ENCODE measurements around the gene C1orf198. TPM values are rescaled to one million over a fixed set of nuclear protein-coding genes. Genes with fewer than 3 reads are reported as not detected.

The C1orf198 gene
- total and polyA plus RNA-seq, 4 donors: 3.9 to 11.1 (median 10.4) TPM

DNA sequence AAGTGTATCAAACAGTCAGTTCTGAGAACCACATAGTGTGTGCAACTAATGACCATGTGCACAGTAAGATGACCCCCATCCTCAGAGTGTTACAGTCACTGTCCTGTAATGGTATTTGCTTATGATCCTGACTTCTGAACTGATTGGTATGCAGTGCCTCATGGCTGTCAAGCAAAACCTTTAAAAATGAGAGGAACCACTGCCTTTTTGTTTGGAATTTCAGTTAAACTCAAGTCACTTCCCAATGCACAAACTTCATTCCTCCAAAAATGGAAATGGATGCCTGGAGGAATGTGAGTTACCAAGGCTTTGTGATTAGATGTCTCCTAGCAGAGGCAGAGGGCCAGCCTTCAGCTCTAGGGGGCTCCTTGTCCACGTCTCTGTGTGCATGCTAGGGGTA is 10.5 kb downstream of the C1orf198 start:
- Histone ChIP-seq H3K36me3 (ENCODE audit: control insufficient read depth in 4 of 4, insufficient read depth in 3 of 4, low read depth in 1 of 4, low read length in 3 of 4) (peaks cover 0 to 5% (median 2%) of the 10 kb centered on the region in 4 donors), H3K4me3 (ENCODE audit: low read depth in 1 of 3, low read length in 3 of 3) (no peak overlapping the region), H3K9ac (ENCODE audit: low read depth in 1 of 2, low read length in 2 of 2) (no peak overlapping the region), H3K4me1 (ENCODE audit: control insufficient read depth in 4 of 4, insufficient read depth in 4 of 4, low read length in 3 of 4) (no peaks in the 10 kb centered on the region), H3K27me3 (ENCODE audit: control insufficient read depth in 4 of 4, insufficient read depth in 4 of 4, low read length in 3 of 4) (no peaks in the 10 kb centered on the region), H3K27ac (ENCODE audit: low read depth in 1 of 2, low read length in 2 of 2) (no peak overlapping the region), H3K9me3 (ENCODE audit: control insufficient read depth in 4 of 4, low read length in 3 of 4) (peaks cover 0 to 3% (median 0%) of the 10 kb centered on the region in 4 donors)
- DNase-seq (ENCODE audit: low spot score): no peak
- WGBS: 76% methylated on average over 1 of the region's 1 CpG
- TF ChIP-seq RAD21 (IDR thresholded peaks at IDR 0.05) (no peak), JUND (IDR thresholded peaks at IDR 0.05) (no peak), GABPA (IDR thresholded peaks at IDR 0.05 in 1 of 2, conservative IDR thresholded peaks at IDR 0.05 in 1 of 2) (no peak), FOXA1 (IDR thresholded peaks at IDR 0.05) (no peak), HNF4A (conservative IDR thresholded peaks at IDR 0.05) (no peak), SP1 (IDR thresholded peaks at IDR 0.05) (peak; percentile 7), EGR1 (IDR thresholded peaks at IDR 0.05; ENCODE audit: low read depth in 2 of 2) (no peak), RXRA (IDR thresholded peaks at IDR 0.05) (peak; percentile 13 to 45), HNF4G (IDR thresholded peaks at IDR 0.05) (no peak), FOXA2 (IDR thresholded peaks at IDR 0.05) (no peak), NR2F2 (IDR thresholded peaks at IDR 0.05) (peak; percentile 46), TAF1 (conservative IDR thresholded peaks at IDR 0.05) (no peak), YY1 (IDR thresholded peaks at IDR 0.05) (peak; percentile 51)
- TF ChIP-seq, protein P1, sequence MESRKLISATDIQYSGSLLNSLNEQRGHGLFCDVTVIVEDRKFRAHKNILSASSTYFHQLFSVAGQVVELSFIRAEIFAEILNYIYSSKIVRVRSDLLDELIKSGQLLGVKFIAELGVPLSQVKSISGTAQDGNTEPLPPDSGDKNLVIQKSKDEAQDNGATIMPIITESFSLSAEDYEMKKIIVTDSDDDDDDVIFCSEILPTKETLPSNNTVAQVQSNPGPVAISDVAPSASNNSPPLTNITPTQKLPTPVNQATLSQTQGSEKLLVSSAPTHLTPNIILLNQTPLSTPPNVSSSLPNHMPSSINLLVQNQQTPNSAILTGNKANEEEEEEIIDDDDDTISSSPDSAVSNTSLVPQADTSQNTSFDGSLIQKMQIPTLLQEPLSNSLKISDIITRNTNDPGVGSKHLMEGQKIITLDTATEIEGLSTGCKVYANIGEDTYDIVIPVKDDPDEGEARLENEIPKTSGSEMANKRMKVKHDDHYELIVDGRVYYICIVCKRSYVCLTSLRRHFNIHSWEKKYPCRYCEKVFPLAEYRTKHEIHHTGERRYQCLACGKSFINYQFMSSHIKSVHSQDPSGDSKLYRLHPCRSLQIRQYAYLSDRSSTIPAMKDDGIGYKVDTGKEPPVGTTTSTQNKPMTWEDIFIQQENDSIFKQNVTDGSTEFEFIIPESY (IDR thresholded peaks at IDR 0.05): no peak
- TF ChIP-seq, protein P2, sequence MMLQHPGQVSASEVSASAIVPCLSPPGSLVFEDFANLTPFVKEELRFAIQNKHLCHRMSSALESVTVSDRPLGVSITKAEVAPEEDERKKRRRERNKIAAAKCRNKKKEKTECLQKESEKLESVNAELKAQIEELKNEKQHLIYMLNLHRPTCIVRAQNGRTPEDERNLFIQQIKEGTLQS (IDR thresholded peaks at IDR 0.05): no peak
- TF ChIP-seq, protein P3, sequence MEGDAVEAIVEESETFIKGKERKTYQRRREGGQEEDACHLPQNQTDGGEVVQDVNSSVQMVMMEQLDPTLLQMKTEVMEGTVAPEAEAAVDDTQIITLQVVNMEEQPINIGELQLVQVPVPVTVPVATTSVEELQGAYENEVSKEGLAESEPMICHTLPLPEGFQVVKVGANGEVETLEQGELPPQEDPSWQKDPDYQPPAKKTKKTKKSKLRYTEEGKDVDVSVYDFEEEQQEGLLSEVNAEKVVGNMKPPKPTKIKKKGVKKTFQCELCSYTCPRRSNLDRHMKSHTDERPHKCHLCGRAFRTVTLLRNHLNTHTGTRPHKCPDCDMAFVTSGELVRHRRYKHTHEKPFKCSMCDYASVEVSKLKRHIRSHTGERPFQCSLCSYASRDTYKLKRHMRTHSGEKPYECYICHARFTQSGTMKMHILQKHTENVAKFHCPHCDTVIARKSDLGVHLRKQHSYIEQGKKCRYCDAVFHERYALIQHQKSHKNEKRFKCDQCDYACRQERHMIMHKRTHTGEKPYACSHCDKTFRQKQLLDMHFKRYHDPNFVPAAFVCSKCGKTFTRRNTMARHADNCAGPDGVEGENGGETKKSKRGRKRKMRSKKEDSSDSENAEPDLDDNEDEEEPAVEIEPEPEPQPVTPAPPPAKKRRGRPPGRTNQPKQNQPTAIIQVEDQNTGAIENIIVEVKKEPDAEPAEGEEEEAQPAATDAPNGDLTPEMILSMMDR (IDR thresholded peaks at IDR 0.05; ENCODE audit: low read depth, low read length, missing input control): no peak
- TF ChIP-seq, protein P4, sequence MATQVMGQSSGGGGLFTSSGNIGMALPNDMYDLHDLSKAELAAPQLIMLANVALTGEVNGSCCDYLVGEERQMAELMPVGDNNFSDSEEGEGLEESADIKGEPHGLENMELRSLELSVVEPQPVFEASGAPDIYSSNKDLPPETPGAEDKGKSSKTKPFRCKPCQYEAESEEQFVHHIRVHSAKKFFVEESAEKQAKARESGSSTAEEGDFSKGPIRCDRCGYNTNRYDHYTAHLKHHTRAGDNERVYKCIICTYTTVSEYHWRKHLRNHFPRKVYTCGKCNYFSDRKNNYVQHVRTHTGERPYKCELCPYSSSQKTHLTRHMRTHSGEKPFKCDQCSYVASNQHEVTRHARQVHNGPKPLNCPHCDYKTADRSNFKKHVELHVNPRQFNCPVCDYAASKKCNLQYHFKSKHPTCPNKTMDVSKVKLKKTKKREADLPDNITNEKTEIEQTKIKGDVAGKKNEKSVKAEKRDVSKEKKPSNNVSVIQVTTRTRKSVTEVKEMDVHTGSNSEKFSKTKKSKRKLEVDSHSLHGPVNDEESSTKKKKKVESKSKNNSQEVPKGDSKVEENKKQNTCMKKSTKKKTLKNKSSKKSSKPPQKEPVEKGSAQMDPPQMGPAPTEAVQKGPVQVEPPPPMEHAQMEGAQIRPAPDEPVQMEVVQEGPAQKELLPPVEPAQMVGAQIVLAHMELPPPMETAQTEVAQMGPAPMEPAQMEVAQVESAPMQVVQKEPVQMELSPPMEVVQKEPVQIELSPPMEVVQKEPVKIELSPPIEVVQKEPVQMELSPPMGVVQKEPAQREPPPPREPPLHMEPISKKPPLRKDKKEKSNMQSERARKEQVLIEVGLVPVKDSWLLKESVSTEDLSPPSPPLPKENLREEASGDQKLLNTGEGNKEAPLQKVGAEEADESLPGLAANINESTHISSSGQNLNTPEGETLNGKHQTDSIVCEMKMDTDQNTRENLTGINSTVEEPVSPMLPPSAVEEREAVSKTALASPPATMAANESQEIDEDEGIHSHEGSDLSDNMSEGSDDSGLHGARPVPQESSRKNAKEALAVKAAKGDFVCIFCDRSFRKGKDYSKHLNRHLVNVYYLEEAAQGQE (IDR thresholded peaks at IDR 0.05): no peak
- TF ChIP-seq, protein P5, sequence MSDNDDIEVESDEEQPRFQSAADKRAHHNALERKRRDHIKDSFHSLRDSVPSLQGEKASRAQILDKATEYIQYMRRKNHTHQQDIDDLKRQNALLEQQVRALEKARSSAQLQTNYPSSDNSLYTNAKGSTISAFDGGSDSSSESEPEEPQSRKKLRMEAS (IDR thresholded peaks at IDR 0.05): peak; percentile 13
